HCT116 (cell line): ENCODE results near the gene TMEM63A. TPM values are rescaled to one million over a fixed set of nuclear protein-coding genes. Genes with fewer than 3 reads are reported as not detected.

Experiments used
- ATAC-seq: fragments of 200-7000 bp; cut with Tn5 transposase; 2 replicates; pipeline ENCODE4 v1.9.1; 2020; ENCODE audit warnings: mild to moderate bottlenecking, moderate library complexity
- BruUV-seq: library from RNA; stranded (reverse); fragments of 400-500 nt; replicated peaks from 2 replicates; lab custom pipeline; 2021; lab: Mats Ljungman, UMichigan
- CTCF ChIA-PET: fragments of 300-600 bp; sonication (Branson Sonifier 250); formaldehyde crosslinking; loops from one replicate; lab custom pipeline; 2021; ENCODE audit warnings: antibody characterized with exemption; lab: Charles Lee
- POLR2A ChIA-PET: fragments of 300-600, 350-600 bp; sonication (Branson Sonifier 250); formaldehyde crosslinking; loops from one replicate; lab custom pipeline; 2021; ENCODE audit warnings: antibody characterized with exemption; lab: Charles Lee
- RAD21 ChIA-PET, 2 experiments: fragments of 300-600 bp; sonication (Branson Sonifier 250); formaldehyde crosslinking; loops; one replicate each; lab custom pipeline; 2023; ENCODE audit warnings: low total read pairs in 2 of 2; ENCODE audit not compliant: uncharacterized antibody in 2 of 2, unreplicated experiment in 2 of 2, low non-redundant PET in 1 of 2; lab: Charles Lee
- DNase-seq: peaks from one replicate; pipeline ENCODE4 v3.0.0-alpha.2; 2010; ENCODE audit warnings: low read depth, low spot score
- H2AFZ ChIP-seq: fragments of 200-600 bp; shearing (Covaris generic), sonication (generic); 2 replicates; pipeline ENCODE4 v1.6.1; 2017; ENCODE audit warnings: low read depth, mixed run types, mixed read lengths, antibody characterized with exemption, low read length; ENCODE audit not compliant: poor library complexity, severe bottlenecking
- H3K27ac ChIP-seq: 2 replicates; pipeline ENCODE4 v1.5.1; 2012; ENCODE audit warnings: low read depth, low read length
- H3K27me3 ChIP-seq: fragments of 200-600 bp; sonication (generic); 2 replicates; pipeline ENCODE4 v1.6.1; 2016; ENCODE audit warnings: mixed run types, low read length, mixed read lengths; ENCODE audit not compliant: insufficient read depth
- H3K36me3 ChIP-seq, 2 experiments: fragments of 200-500 bp in 1 of 2; fragments of 200-600 bp in 1 of 2; sonication (Bioruptor generic) in 1 of 2; sonication (generic) in 1 of 2; 2 replicates each; pipeline versions ENCODE4 v1.5.1 to v1.6.1; 2014 to 2016; ENCODE audit warnings: low read length in 2 of 2, inconsistent platforms in 1 of 2, mixed read lengths in 1 of 2, mixed run types in 1 of 2; ENCODE audit not compliant: insufficient read depth in 2 of 2, control insufficient read depth in 1 of 2
- H3K4me1 ChIP-seq, 2 experiments: fragments of 200-600 bp in 1 of 2; sonication (generic) in 1 of 2; 2 replicates each; pipeline versions ENCODE4 v1.5.1 to v1.6.1; 2012 to 2017; ENCODE audit warnings: low read length in 2 of 2, inconsistent platforms in 1 of 2, mild to moderate bottlenecking in 1 of 2, mixed read lengths in 1 of 2, mixed run types in 1 of 2, moderate library complexity in 1 of 2; ENCODE audit not compliant: insufficient read depth in 2 of 2, control insufficient read depth in 1 of 2
- H3K4me2 ChIP-seq: fragments of 200-600 bp; sonication (generic); 2 replicates; pipeline ENCODE4 v1.6.1; 2017; ENCODE audit warnings: mixed run types, low read length, mixed read lengths
- H3K4me3 ChIP-seq, 2 experiments: fragments of 200-600 bp in 1 of 2; sonication (generic) in 1 of 2; replicated peaks in 1 of 2; 2 replicates each; pipeline ENCODE4 v1.5.1; 2011 to 2016; ENCODE audit warnings: low read length in 2 of 2, control low read depth in 1 of 2, low read depth in 1 of 2, mild to moderate bottlenecking in 1 of 2, mixed read lengths in 1 of 2, mixed run types in 1 of 2
- H3K79me2 ChIP-seq: fragments of 200-600 bp; sonication (generic); 2 replicates; pipeline ENCODE4 v1.6.1; 2017; ENCODE audit warnings: mild to moderate bottlenecking, mixed run types, low read length, moderate library complexity, mixed read lengths; ENCODE audit not compliant: insufficient read depth
- H3K9ac ChIP-seq: fragments of 200-600 bp; sonication (generic); 2 replicates; pipeline ENCODE4 v1.6.1; 2016; ENCODE audit warnings: low read length, mixed read lengths
- H3K9me2 ChIP-seq: fragments of 200-600 bp; sonication (generic), shearing (Covaris generic); 2 replicates; pipeline ENCODE4 v1.6.1; 2017; ENCODE audit warnings: mixed run types, mild to moderate bottlenecking, moderate library complexity; ENCODE audit not compliant: insufficient read depth
- H3K9me3 ChIP-seq, 2 experiments: fragments of 200-500 bp in 1 of 2; fragments of 200-600 bp in 1 of 2; sonication (Bioruptor generic) in 1 of 2; sonication (generic) in 1 of 2; 2 replicates each; pipeline ENCODE4 v1.6.1; 2014 to 2017; ENCODE audit warnings: low read length in 2 of 2, mixed read lengths in 2 of 2, inconsistent platforms in 1 of 2, low read depth in 1 of 2, mild to moderate bottlenecking in 1 of 2, mixed run types in 1 of 2, moderate library complexity in 1 of 2; ENCODE audit not compliant: control insufficient read depth in 1 of 2, insufficient read depth in 1 of 2
- H4K20me1 ChIP-seq: fragments of 200-600 bp; sonication (generic), shearing (Covaris generic); 2 replicates; pipeline ENCODE4 v1.6.1; 2017; ENCODE audit warnings: mixed run types, mild to moderate bottlenecking, moderate library complexity; ENCODE audit not compliant: insufficient read depth
- EZH2 ChIP-seq: fragments of 200-600 bp; sonication (generic); IDR thresholded peaks from 2 replicates; pipeline ENCODE4 v1.6.1; 2017; ENCODE audit warnings: antibody characterized with exemption, mixed run types
- EZH2phosphoT487 ChIP-seq: fragments of 200-600 bp; IDR thresholded peaks from 2 replicates; pipeline ENCODE4 v1.6.1; 2018; ENCODE audit warnings: antibody characterized with exemption, borderline replicate concordance
- FOSL1 ChIP-seq: IDR thresholded peaks from 2 replicates; pipeline ENCODE4 v1.6.1; 2012; ENCODE audit warnings: low read depth
- POLR2A ChIP-seq: IDR thresholded peaks from 2 replicates; pipeline ENCODE4 v1.7.0; 2011; ENCODE audit warnings: borderline replicate concordance; ENCODE audit not compliant: insufficient read depth, insufficient read length; ENCODE audit errors: extremely low read depth
- POLR2AphosphoS5 ChIP-seq: IDR thresholded peaks from 2 replicates; pipeline ENCODE4 v1.6.1; 2011; ENCODE audit warnings: mild to moderate bottlenecking, low read depth, low read length, moderate library complexity
- SIN3A ChIP-seq: IDR thresholded peaks from 2 replicates; pipeline ENCODE4 v1.6.1; 2012; ENCODE audit warnings: low read depth
- SP1 ChIP-seq: IDR thresholded peaks from 2 replicates; pipeline ENCODE4 v1.6.1; 2012; ENCODE audit warnings: low read depth
- SRF ChIP-seq: IDR thresholded peaks from 2 replicates; pipeline ENCODE4 v1.6.1; 2012; ENCODE audit warnings: low read depth
- ZBTB33 ChIP-seq: IDR thresholded peaks from 2 replicates; pipeline ENCODE4 v1.6.1; 2011; ENCODE audit warnings: mild to moderate bottlenecking, low read length, moderate library complexity; ENCODE audit not compliant: insufficient replicate concordance; ENCODE audit errors: extremely low read depth
- ZNF274 ChIP-seq: fragments of 200-500 bp; sonication (Bioruptor generic); IDR thresholded peaks from 2 replicates; pipeline ENCODE4 v1.6.1; 2014; ENCODE audit warnings: mild to moderate bottlenecking, low read depth, low read length, inconsistent platforms
- intact Hi-C: fragments of 100-400 bp; cut with micrococcal nuclease; formaldehyde crosslinking; loops from 2 replicates; pipeline ENCODE4 v1.10.0; 2022
- total RNA-seq: library from RNA; stranded (reverse); gene quantifications from one replicate; pipeline ENCODE4 v1.2.1, GENCODE V29; 2021; ENCODE audit not compliant: unreplicated experiment

Gene TMEM63A
- total RNA-seq, 1 experiment from 2014 or later, result 24.4 TPM

GRCh38 chr1:225870911-225871310 lies 11.3 kb downstream of the TMEM63A start (continued):
- TF ChIP-seq POLR2AphosphoS5, result no peak
- no peak for TF ChIP-seq FOSL1
- TF ChIP-seq EZH2, result no peak
- no peak for TF ChIP-seq POLR2A
- TF ChIP-seq ZBTB33, result no peak
- no peak for TF ChIP-seq SRF
- no peak for TF ChIP-seq SIN3A
- TF ChIP-seq SP1, result no peak

GRCh38 chr1:225868631-225869330 lies 13.4 kb downstream of the TMEM63A start:
- ChIA-PET POLR2A (no interaction called here), CTCF (no interaction called here)
- intact Hi-C loops, result no loop called here

More at GRCh38 chr1:225868631-225869330, 13.4 kb downstream of the TMEM63A start:
- no peak for ATAC-seq
- Histone ChIP-seq H2AFZ (no peak overlapping the region), H4K20me1 (no peaks in the 10 kb centered on the region; the same call in 1 of the 2 replicates), H3K9me3 (no peaks in the 10 kb centered on the region), H3K36me3 (peaks cover 5 to 10% of the 10 kb centered on the region in 2 experiments; a peak in 2 of 4 replicates), H3K4me1 (peaks cover 29 to 43% of the 10 kb centered on the region in 2 experiments), H3K27ac (no peak overlapping the region), H3K4me3 (no peak overlapping the region), H3K79me2 (no peaks in the 10 kb centered on the region), H3K9ac (no peak overlapping the region), H3K27me3 (no peaks in the 10 kb centered on the region), H3K4me2 (no peak overlapping the region), H3K9me2 (no peaks in the 10 kb centered on the region)
- no peak for DNase-seq
- RAD21 ChIA-PET, result no interaction called here
- no TSS peak for BruUV-seq
- no peak for TF ChIP-seq FOSL1
- no peak for TF ChIP-seq EZH2phosphoT487
- no peak for TF ChIP-seq ZBTB33
- no peak for TF ChIP-seq ZNF274
